K562 (cell line): Measurements from ENCODE around the gene HMGXB3. TPM values are rescaled to one million over a fixed set of nuclear protein-coding genes. Genes with fewer than 3 reads are reported as not detected.
"Not testable (repeated sequence)": the region's sequence is repeated elsewhere in the genome, so short reads cannot be mapped to it uniquely, and the experiment has no call there.

Source experiments
- ATAC-seq: fragments of 200-7000 bp; cut with Tn5 transposase; 3 replicates; pipeline ENCODE4 v1.9.1; 2020; ENCODE audit warnings: moderate library complexity
- BruUV-seq: library from RNA; stranded (reverse); fragments of 400-500 nt; replicated peaks from 2 replicates; lab custom pipeline; 2021; lab: Mats Ljungman, UMichigan
- CTCF ChIA-PET: fragments of 300-600 bp; formaldehyde crosslinking; extraction: SDS; loops from one replicate; lab custom pipeline; 2021; ENCODE audit warnings: low intra/inter-chr PET ratio; lab: Yijun Ruan, JAX
- POLR2A ChIA-PET: fragments of 300-600, 350-650 bp; sonication (Branson Sonifier 250); formaldehyde crosslinking; extraction: SDS; loops from one replicate; lab custom pipeline; 2021; ENCODE audit warnings: antibody characterized with exemption, inconsistent platforms; lab: Yijun Ruan, JAX
- DNase-seq, 4 experiments: peaks; one replicate each; pipeline versions ENCODE4 v3.0.0 to v3.0.0-alpha.2; 2011 to 2018; ENCODE audit warnings: low spot score in 3 of 4, mixed read lengths in 3 of 4; ENCODE audit errors: extremely low read depth in 1 of 4
- FAIRE-seq: peaks from 2 replicates; lab custom pipeline; 2011; peaks lifted over from hg19 to GRCh38; lab: Jason Lieb, UNC
- H2AFZ ChIP-seq: 2 replicates; pipeline ENCODE4 v1.6.0; 2011; ENCODE audit warnings: low read depth, low read length, control low read depth, inconsistent platforms
- H3K27ac ChIP-seq: fragments of 200-600 bp; 3 replicates; pipeline ENCODE4 v1.8.0; 2011; ENCODE audit warnings: low read depth, mild to moderate bottlenecking, control low read depth, inconsistent platforms, low read length, moderate library complexity, mixed read lengths; ENCODE audit errors: extremely low read depth
- H3K27me3 ChIP-seq, 2 experiments: fragments of 300-600 bp in 1 of 2; 2 replicates in 1 of 2; 3 replicates in 1 of 2; pipeline versions ENCODE4 v1.6.0 to v1.8.0; 2011; ENCODE audit warnings: inconsistent platforms in 2 of 2, low read length in 2 of 2, mild to moderate bottlenecking in 1 of 2, mixed read lengths in 1 of 2, moderate library complexity in 1 of 2; ENCODE audit not compliant: control insufficient read depth in 2 of 2, insufficient read depth in 2 of 2
- H3K36me3 ChIP-seq: fragments of 300-600 bp; 3 replicates; pipeline ENCODE4 v1.8.0; 2011; ENCODE audit warnings: mild to moderate bottlenecking, low read length, inconsistent platforms; ENCODE audit not compliant: control insufficient read depth, insufficient read depth
- H3K4me1 ChIP-seq, 2 experiments: fragments of 200-600 bp in 1 of 2; replicated peaks in 1 of 2; 2 replicates in 1 of 2; 3 replicates in 1 of 2; pipeline versions ENCODE4 v1.5.1 to v1.8.0; 2011; ENCODE audit warnings: inconsistent platforms in 2 of 2, low read length in 2 of 2, mild to moderate bottlenecking in 1 of 2, mixed read lengths in 1 of 2, moderate library complexity in 1 of 2; ENCODE audit not compliant: control insufficient read depth in 2 of 2, insufficient read depth in 2 of 2
- H3K4me2 ChIP-seq: 2 replicates; pipeline ENCODE4 v1.6.1; 2011; ENCODE audit warnings: low read length, control low read depth, inconsistent platforms, mixed read lengths; ENCODE audit not compliant: insufficient read depth
- H3K4me3 ChIP-seq: fragments of 200-600 bp; sonication (generic), shearing (Covaris generic); 2 replicates; pipeline ENCODE4 v1.5.1; 2016; ENCODE audit warnings: control low read depth, inconsistent platforms
- H3K79me2 ChIP-seq: fragments of 200-600 bp; 3 replicates; pipeline ENCODE4 v1.8.0; 2011; ENCODE audit warnings: low read length, inconsistent platforms; ENCODE audit not compliant: control insufficient read depth, insufficient read depth
- H3K9ac ChIP-seq, 2 experiments: 2 replicates each; pipeline versions ENCODE4 v1.6.0 to v1.6.1; 2011; ENCODE audit warnings: low read depth in 2 of 2, low read length in 2 of 2, control low read depth in 1 of 2, inconsistent platforms in 1 of 2, mild to moderate bottlenecking in 1 of 2, mixed read lengths in 1 of 2; ENCODE audit not compliant: insufficient read depth in 1 of 2
- H3K9me1 ChIP-seq: one replicate; pipeline ENCODE4 v1.6.0; 2011; ENCODE audit warnings: inconsistent platforms, mild to moderate bottlenecking, low read length, moderate library complexity; ENCODE audit not compliant: control insufficient read depth, insufficient read depth
- H3K9me3 ChIP-seq: replicated peaks from 2 replicates; pipeline ENCODE4 v1.5.1; 2011; ENCODE audit warnings: low read depth, low read length, inconsistent platforms; ENCODE audit not compliant: control insufficient read depth, insufficient read depth
- H4K20me1 ChIP-seq: replicated peaks from 2 replicates; pipeline ENCODE4 v1.6.1; 2011; ENCODE audit warnings: low read length, inconsistent platforms, mixed read lengths; ENCODE audit not compliant: control insufficient read depth, insufficient read depth
- CCAR2 ChIP-seq: fragments of 200-400 bp; formaldehyde crosslinking; IDR thresholded peaks from 2 replicates; pipeline ENCODE4 v1.6.1; 2017; ENCODE audit warnings: mild to moderate bottlenecking, low read depth, low read length
- ELF4 ChIP-seq: fragments of 450-650 bp; formaldehyde crosslinking; IDR thresholded peaks from 2 replicates; pipeline ENCODE4 v1.4.0; 2022; ENCODE audit warnings: missing genetic modification characterization
- HEY1 ChIP-seq: fragments of 250-450 bp; sonication (Bioruptor Pico); IDR thresholded peaks from 2 replicates; pipeline ENCODE4 v1.5.0; 2020; ENCODE audit warnings: mild to moderate bottlenecking, moderate library complexity, borderline replicate concordance
- NELFE ChIP-seq: IDR thresholded peaks from 2 replicates; pipeline ENCODE4 v1.6.1; 2011; ENCODE audit warnings: mild to moderate bottlenecking; ENCODE audit not compliant: insufficient read depth, insufficient read length
- THAP7 ChIP-seq: fragments of 250-450 bp; sonication (Bioruptor Pico); IDR thresholded peaks from 2 replicates; pipeline ENCODE4 v1.5.0; 2021
- THRA ChIP-seq: fragments of 450-650 bp; IDR thresholded peaks from 2 replicates; pipeline ENCODE4 v1.6.1; 2017; ENCODE audit warnings: mild to moderate bottlenecking, moderate library complexity
- ZNF143 ChIP-seq: sonication (generic); formaldehyde crosslinking; IDR thresholded peaks from 2 replicates; pipeline ENCODE4 v1.9.0; 2022; ENCODE audit warnings: mild to moderate bottlenecking, missing genetic modification reagents
- ZNF592 ChIP-seq: fragments of 450-650 bp; IDR thresholded peaks from 2 replicates; pipeline ENCODE4 v1.6.1; 2017; ENCODE audit warnings: antibody characterized with exemption, mild to moderate bottlenecking
- WGBS: fragments of 100-300 bp; shearing (Covaris generic); methylation state at CpG from one replicate; pipeline ENCODE4 v1.1.6; 2016; ENCODE audit warnings: low coverage, mixed read lengths; ENCODE audit not compliant: insufficient coverage; ENCODE audit errors: missing lambda C conversion rate; 5-methylcytosine and 5-hydroxymethylcytosine counted together
- in situ Hi-C: fragments of 300-500 bp; cut with MboI; formaldehyde crosslinking; loops from 4 replicates; pipeline ENCODE4 v1.15.0; 2018; ENCODE audit warnings: inconsistent platforms, mixed read lengths
- intact Hi-C: fragments of 100-400 bp; cut with micrococcal nuclease; formaldehyde crosslinking; loops from 2 replicates; pipeline ENCODE4 v1.14.2; 2022
- polyA plus RNA-seq, 8 experiments: library from polyadenylated mRNA; depleted of rRNA in 4 of 8; stranded (reverse) in 5 of 8; unstranded in 3 of 8; fragments of >200 nt; fragmentation: Nextera tagmentation in 2 of 8; fragmentation: Illumina TruSeq in 1 of 8; extraction: Ambion mirVana in 2 of 8; extraction: Trizol in 1 of 8; gene quantifications; 2 replicates each; pipeline versions ENCODE4 v1.2.1 to v1.2.3, GENCODE V29; 2011 to 2014; ENCODE audit warnings: inconsistent platforms in 1 of 8, missing spikeins in 1 of 8
- total RNA-seq, 7 experiments: library from RNA; depleted of rRNA in 6 of 7; stranded (reverse); fragments of >200 nt in 6 of 7; fragmentation: Illumina TruSeq in 2 of 7; extraction: Trizol in 2 of 7; gene quantifications; 2 replicates each; pipeline versions ENCODE4 v1.2.1 to v1.2.3, GENCODE V29; 2011 to 2021; ENCODE audit warnings: low replicate concordance in 1 of 7

Gene HMGXB3
- total and polyA plus RNA-seq, 9 of the 15 experiments (the other 6 are each of a cell fraction or from before 2014, with no cell fraction given): 1.8 to 44.1 (median 32.2) TPM

GRCh38 chr5:150082889-150083288, 82.3 kb downstream of the HMGXB3 start:
- no peak for DNase-seq
- no peak for TF ChIP-seq NELFE
- TF ChIP-seq CCAR2: no peak
- no peak for TF ChIP-seq THRA
- no peak for TF ChIP-seq ZNF592
- TF ChIP-seq ZNF143 (CRISPR knock-in tag): no peak
- TF ChIP-seq ELF4 (CRISPR knock-in tag): no peak
- TF ChIP-seq HEY1 (CRISPR knock-in tag): no peak
- TF ChIP-seq THAP7 (CRISPR knock-in tag): no peak
- FAIRE-seq: no peak
- Histone ChIP-seq H3K79me2 (no peaks in the 10 kb centered on the region), H3K4me3 (no peak overlapping the region), H3K9me3 (no peaks in the 10 kb centered on the region), H3K27me3 (peaks cover 43 to 83% of the 10 kb centered on the region in 2 experiments), H4K20me1 (peaks cover 12% of the 10 kb centered on the region; the same call in 1 of the 2 replicates), H2AFZ (no peak overlapping the region), H3K9ac (no peak overlapping the region), H3K4me1 (peaks cover 0 to 7% of the 10 kb centered on the region in 2 experiments; a peak in 1 of 5 replicates), H3K9me1 (no peaks in the 10 kb centered on the region), H3K36me3 (no peaks in the 10 kb centered on the region), H3K27ac (no peak overlapping the region), H3K4me2 (no peak overlapping the region)
- intact Hi-C loops (no loop called here), in situ Hi-C loops (no loop called here)
- ChIA-PET CTCF (no interaction called here), POLR2A (no interaction called here)
- no peak for ATAC-seq
- no TSS peak for BruUV-seq
- WGBS: 3% methylated on average over 5 of the region's 6 CpGs

- H3K79me2 ChIP-seq, ATAC-seq, H4K20me1 ChIP-seq, H3K4me2 ChIP-seq, H3K9me1 ChIP-seq, H3K9ac ChIP-seq, in situ Hi-C loops, H3K9me3 ChIP-seq, CTCF ChIA-PET, H2AFZ ChIP-seq, intact Hi-C loops, FAIRE-seq, H3K36me3 ChIP-seq, H3K4me3 ChIP-seq, H3K4me1 ChIP-seq, DNase-seq, H3K27ac ChIP-seq, BruUV-seq: not testable (repeated sequence)
- 3% methylated on average over 6 of the region's 6 CpGs for WGBS
- POLR2A ChIA-PET: interaction anchor here (0.6 kb wide), 1 partner anchor 85 kb away, joined by 3 read pairs; no protein-coding TSS in a partner anchor
- H3K27me3 ChIP-seq: peaks cover 46 to 65% of the 10 kb centered on the region in 2 experiments
Observed at GRCh38 chr5:150084754-150085153, 84.2 kb downstream of the HMGXB3 start.
